GM12878 (cell line): ENCODE results near the gene MAPK8IP3. TPM values are rescaled to one million over a fixed set of nuclear protein-coding genes. Genes with fewer than 3 reads are reported as not detected.

Experiments
- ATAC-seq: fragments of 200-7000 bp; cut with Tn5 transposase; 3 replicates; pipeline ENCODE4 v1.9.1; 2020; ENCODE audit warnings: mild to moderate bottlenecking, moderate library complexity
- BruUV-seq: library from RNA; stranded (reverse); fragments of 400-500 nt; replicated peaks from 2 replicates; lab custom pipeline; 2021; lab: Mats Ljungman, UMichigan
- CTCF ChIA-PET: fragments of 300-600 bp; sonication (Branson Sonifier 250); formaldehyde crosslinking; extraction: SDS; loops from one replicate; lab custom pipeline; 2021; ENCODE audit warnings: inconsistent platforms; lab: Yijun Ruan, JAX
- POLR2A ChIA-PET: fragments of 350-600 bp; formaldehyde crosslinking; extraction: SDS; loops from one replicate; lab custom pipeline; 2021; ENCODE audit warnings: inconsistent platforms; lab: Charles Lee
- RAD21 ChIA-PET: fragments of 300-600 bp; sonication (Branson Sonifier 250); formaldehyde crosslinking; loops from one replicate; lab custom pipeline; 2023; ENCODE audit warnings: antibody characterized with exemption; ENCODE audit not compliant: unreplicated experiment; lab: Charles Lee
- SMC1A ChIA-PET: fragments of 300-600 bp; sonication (Branson Sonifier 250); formaldehyde crosslinking; loops from one replicate; lab custom pipeline; 2023; ENCODE audit not compliant: unreplicated experiment, uncharacterized antibody; lab: Charles Lee
- DNase-seq: peaks from one replicate; pipeline ENCODE4 v3.0.0-alpha.2; 2011; ENCODE audit warnings: low read depth, low spot score
- FAIRE-seq: peaks from 3 replicates; lab custom pipeline; 2011; peaks lifted over from hg19 to GRCh38; lab: Jason Lieb, UNC
- H2AFZ ChIP-seq: 2 replicates; pipeline ENCODE4 v1.6.0; 2011; ENCODE audit warnings: low read depth, low read length, control low read depth; ENCODE audit not compliant: control insufficient read depth
- H3K27ac ChIP-seq: 2 replicates; pipeline ENCODE4 v1.5.1; 2011; ENCODE audit warnings: control low read depth; ENCODE audit not compliant: control insufficient read depth, insufficient read depth
- H3K27me3 ChIP-seq, 2 experiments: replicated peaks in 1 of 2; 2 replicates each; pipeline versions ENCODE4 v1.6.0 to v1.6.1; 2011; ENCODE audit warnings: low read length in 1 of 2; ENCODE audit not compliant: control insufficient read depth in 2 of 2, insufficient read depth in 2 of 2
- H3K36me3 ChIP-seq, 2 experiments: 2 replicates each; pipeline ENCODE4 v1.5.1; 2011; ENCODE audit warnings: low read length in 1 of 2; ENCODE audit not compliant: control insufficient read depth in 2 of 2, insufficient read depth in 2 of 2
- H3K4me1 ChIP-seq: 2 replicates; pipeline ENCODE4 v1.6.1; 2011; ENCODE audit warnings: mild to moderate bottlenecking, low read length, moderate library complexity, mixed read lengths; ENCODE audit not compliant: control insufficient read depth, insufficient read depth
- H3K4me2 ChIP-seq: 2 replicates; pipeline ENCODE4 v1.6.0; 2011; ENCODE audit warnings: control low read depth; ENCODE audit not compliant: control insufficient read depth, insufficient read depth
- H3K4me3 ChIP-seq: fragments of 200-600 bp; sonication (generic); 2 replicates; pipeline ENCODE4 v1.5.1; 2016
- H3K79me2 ChIP-seq: 2 replicates; pipeline ENCODE4 v1.6.0; 2011; ENCODE audit warnings: low read length; ENCODE audit not compliant: control insufficient read depth, insufficient read depth
- H3K9ac ChIP-seq: 2 replicates; pipeline ENCODE4 v1.8.0; 2011; ENCODE audit warnings: low read length, control low read depth, mixed read lengths; ENCODE audit not compliant: control insufficient read depth, insufficient read depth
- H3K9me3 ChIP-seq: replicated peaks from 3 replicates; pipeline ENCODE4 v1.5.1; 2011; ENCODE audit warnings: mild to moderate bottlenecking, low read length; ENCODE audit not compliant: control insufficient read depth, insufficient read depth
- H4K20me1 ChIP-seq: 2 replicates; pipeline ENCODE4 v1.6.0; 2011; ENCODE audit not compliant: control insufficient read depth, insufficient read depth
- BRCA1 ChIP-seq: IDR thresholded peaks from 2 replicates; pipeline ENCODE4 v1.6.1; 2011; ENCODE audit warnings: low read depth, low read length, improper control_type of control experiment
- CEBPB ChIP-seq, 2 experiments: fragments of 150-350 bp in 1 of 2; IDR thresholded peaks; 2 replicates each; pipeline ENCODE4 v1.6.1; 2012 to 2014; ENCODE audit warnings: low read depth in 2 of 2, low read length in 2 of 2, borderline replicate concordance in 1 of 2, inconsistent platforms in 1 of 2
- CHD4 ChIP-seq: fragments of 200-600 bp; sonication (generic); IDR thresholded peaks from 2 replicates; pipeline ENCODE4 v1.6.1; 2016; ENCODE audit warnings: mild to moderate bottlenecking
- HDGF ChIP-seq: fragments of 450-650 bp; IDR thresholded peaks from 2 replicates; pipeline ENCODE4 v1.6.1; 2016; ENCODE audit warnings: antibody characterized with exemption
- PKNOX1 ChIP-seq: fragments of 450-650 bp; IDR thresholded peaks from 2 replicates; pipeline ENCODE4 v1.6.1; 2016; ENCODE audit warnings: mild to moderate bottlenecking
- TCF3 ChIP-seq: IDR thresholded peaks from 2 replicates; pipeline ENCODE4 v1.6.1; 2012; ENCODE audit warnings: low read depth, mild to moderate bottlenecking, low read length, borderline replicate concordance; ENCODE audit not compliant: insufficient read depth
- ZBED1 ChIP-seq: IDR thresholded peaks from 2 replicates; pipeline ENCODE4 v1.6.1; 2016; ENCODE audit warnings: borderline replicate concordance
- WGBS: methylation state at CpG from one replicate; pipeline ENCODE4 v1.1.6; 2016; ENCODE audit warnings: low lambda C conversion rate; ENCODE audit not compliant: insufficient replicate concordance, insufficient coverage; ENCODE audit errors: missing lambda C conversion rate; 5-methylcytosine and 5-hydroxymethylcytosine counted together
- in situ Hi-C: fragments of 300-500 bp; cut with MboI; formaldehyde crosslinking; loops from 9 replicates; pipeline ENCODE4 v1.14.3; 2018; ENCODE audit warnings: mixed read lengths
- intact Hi-C: fragments of 100-400 bp; cut with micrococcal nuclease; formaldehyde crosslinking; loops from one replicate; pipeline ENCODE4 v1.14.2; 2022; ENCODE audit not compliant: unreplicated experiment
- polyA plus RNA-seq, 11 experiments: library from polyadenylated mRNA; depleted of rRNA in 4 of 11; unstranded in 6 of 11; stranded (reverse) in 5 of 11; fragments of >200 nt; fragmentation: Nextera tagmentation in 4 of 11; fragmentation: Illumina TruSeq in 1 of 11; extraction: Ambion mirVana in 4 of 11; extraction: Trizol in 1 of 11; gene quantifications; 1 replicate in 1 of 11; 2 replicates in 10 of 11; pipeline versions ENCODE4 v1.2.1 to v1.2.3, GENCODE V29; 2011 to 2016; ENCODE audit warnings: inconsistent platforms in 2 of 11, missing spikeins in 2 of 11, low read depth in 1 of 11
- total RNA-seq, 4 experiments: library from RNA; depleted of rRNA in 3 of 4; stranded (reverse); fragments of >200 nt in 3 of 4; fragmentation: Illumina TruSeq in 1 of 4; extraction: Trizol in 1 of 4; gene quantifications; 2 replicates each; pipeline versions ENCODE4 v1.2.1 to v1.2.3, GENCODE V29; 2013 to 2021

MAPK8IP3 gene
- total and polyA plus RNA-seq, 10 of the 15 experiments (the other 5 are each of a cell fraction or from before 2014, with no cell fraction given) = 0.06 to 67.9 (median 18.2) TPM

GRCh38 chr16:1772362-1772907, 66.4 kb downstream of the MAPK8IP3 start, which contains the start of gene EME2:
Gene EME2 (plus strand): TSS chr16:1772810. CDS start chr16:1773228, 418 bp downstream.
- TF ChIP-seq TCF3 = 0 out of 2 replicates have a peak, but pooled peaks have one; percentile 1
- TF ChIP-seq CHD4 = no peak
- TF ChIP-seq PKNOX1 = peak; percentile 28; the same call in 1 of the 2 replicates
- no peak for TF ChIP-seq BRCA1
- TF ChIP-seq HDGF = 0 out of 2 replicates have a peak, but pooled peaks have one; percentile 5
- TF ChIP-seq CEBPB (IDR thresholded peaks at IDR 0.05; ENCODE audit: borderline replicate concordance in 1 of 2, low read depth in 2 of 2, low read length in 2 of 2) = no peak
- no peak for TF ChIP-seq ZBED1
- POLR2A ChIA-PET = interaction anchor here (0.6 to 5.8 kb wide), 4 partner anchors 10 to 1136 kb away, joined by 3 to 39 read pairs (median 4); partner anchors contain the start of genes METTL26, NUBP2 and SPSB3
- RAD21 ChIA-PET = interaction anchor here (1.2 to 3.1 kb wide), 2 partner anchors 10 to 94 kb away, joined by 3 to 22 read pairs; partner anchors contain the start of genes JPT2, NUBP2 and SPSB3
- SMC1A ChIA-PET = interaction anchor here (0.9 to 1.2 kb wide), 2 partner anchors 10 kb away, joined by 3 to 4 read pairs; partner anchors contain the start of genes NUBP2 and SPSB3
- no peaks in the 10 kb centered on the region for H3K9me3 ChIP-seq
- intact Hi-C loops (loop anchor here (5.0 kb wide), 1 partner anchor 65 kb away; the partner anchor contains the start of gene MAPK8IP3), in situ Hi-C loops (loop anchor here (5.0 kb wide), 1 partner anchor 60 kb away; no protein-coding TSS in a partner anchor)
- H3K9ac ChIP-seq = peak within 1 kb of the TSS; percentile 78
- H3K27ac ChIP-seq = peak within 1 kb of the TSS; percentile 89
- peaks cover 0 to 20% of the 10 kb centered on the region in 2 experiments; a peak in 3 of 4 replicates for H3K36me3 ChIP-seq
- peak within 1 kb of the TSS; percentile 94 for H3K4me2 ChIP-seq
- 2% methylated on average over 52 of the region's 53 CpGs for WGBS
- H2AFZ ChIP-seq = peak within 1 kb of the TSS; percentile 81
- H4K20me1 ChIP-seq = no peaks in the 10 kb centered on the region
- CTCF ChIA-PET = interaction anchor here (0.8 to 1.9 kb wide), 3 partner anchors 9 to 66 kb away, joined by 3 to 12 read pairs (median 4); partner anchors contain the start of genes MAPK8IP3, NUBP2 and SPSB3
- peak; percentile 12 for ATAC-seq
- peak within 1 kb of the TSS; percentile 100 for H3K4me3 ChIP-seq
- no TSS peak for BruUV-seq
- peak; percentile 59 for FAIRE-seq
- H3K79me2 ChIP-seq = peaks cover 43% of the 10 kb centered on the region
- no peaks in the 10 kb centered on the region for H3K27me3 ChIP-seq
- no peak for DNase-seq
- H3K4me1 ChIP-seq = peaks cover 15% of the 10 kb centered on the region
